HepG2 (cell line): Measurements from ENCODE around the gene TMPRSS15. TPM values are rescaled to one million over a fixed set of nuclear protein-coding genes. Genes with fewer than 3 reads are reported as not detected.

Source experiments
- ATAC-seq: fragments of 200-7000 bp; cut with Tn5 transposase; 3 replicates; pipeline ENCODE4 v1.9.1; 2020; ENCODE audit warnings: mild to moderate bottlenecking, moderate library complexity
- BruUV-seq: library from RNA; stranded (reverse); fragments of 400-500 nt; replicated peaks from 2 replicates; lab custom pipeline; 2021; lab: Mats Ljungman, UMichigan
- CTCF ChIA-PET: fragments of 300-600 bp; formaldehyde crosslinking; extraction: SDS; loops from one replicate; lab custom pipeline; 2021; ENCODE audit warnings: low total read pairs, inconsistent platforms, low intra/inter-chr PET ratio; lab: Yijun Ruan, JAX
- POLR2A ChIA-PET: fragments of 350-600 bp; sonication (Branson Sonifier 250); formaldehyde crosslinking; loops from one replicate; lab custom pipeline; 2020; ENCODE audit warnings: antibody characterized with exemption, inconsistent platforms; lab: Yijun Ruan, JAX
- DNase-seq: peaks from one replicate; pipeline ENCODE4 v3.0.0-alpha.2; 2015; ENCODE audit warnings: low spot score
- FAIRE-seq: peaks from 3 replicates; lab custom pipeline; 2011; peaks lifted over from hg19 to GRCh38; lab: Jason Lieb, UNC
- H2AFZ ChIP-seq: one replicate; pipeline ENCODE4 v1.6.1; 2011; ENCODE audit warnings: low read length, inconsistent platforms
- H3K27ac ChIP-seq: fragments of 300-600 bp; 3 replicates; pipeline ENCODE4 v1.8.0; 2011; ENCODE audit warnings: mixed run types, mild to moderate bottlenecking, mixed read lengths, low read length, inconsistent platforms; ENCODE audit not compliant: insufficient read depth; ENCODE audit errors: extremely low read length
- H3K27me3 ChIP-seq, 2 experiments: fragments of 200-600 bp in 1 of 2; 2 replicates in 1 of 2; 3 replicates in 1 of 2; pipeline versions ENCODE4 v1.6.0 to v1.8.0; 2011; ENCODE audit warnings: low read length in 2 of 2, mild to moderate bottlenecking in 2 of 2, moderate library complexity in 2 of 2, inconsistent platforms in 1 of 2; ENCODE audit not compliant: insufficient read depth in 2 of 2, control insufficient read depth in 1 of 2
- H3K36me3 ChIP-seq, 2 experiments: fragments of 200-600 bp in 1 of 2; replicated peaks in 1 of 2; 2 replicates in 1 of 2; 3 replicates in 1 of 2; pipeline versions ENCODE4 v1.5.1 to v1.8.0; 2011; ENCODE audit warnings: low read length in 2 of 2, inconsistent platforms in 1 of 2; ENCODE audit not compliant: insufficient read depth in 2 of 2, control insufficient read depth in 1 of 2
- H3K4me1 ChIP-seq: 2 replicates; pipeline ENCODE4 v1.5.1; 2012; ENCODE audit warnings: low read length, inconsistent platforms; ENCODE audit not compliant: insufficient read depth
- H3K4me2 ChIP-seq: 2 replicates; pipeline ENCODE4 v1.6.0; 2011; ENCODE audit warnings: low read depth, low read length, inconsistent platforms
- H3K4me3 ChIP-seq, 3 experiments: fragments of 200-600 bp in 1 of 3; sonication (generic), shearing (Covaris generic) in 1 of 3; replicated peaks in 1 of 3; 2 replicates each; pipeline ENCODE4 v1.5.1; 2011 to 2016; ENCODE audit warnings: low read length in 3 of 3, inconsistent platforms in 2 of 3, low read depth in 2 of 3, mild to moderate bottlenecking in 2 of 3, control low read depth in 1 of 3, mixed read lengths in 1 of 3; ENCODE audit not compliant: insufficient read depth in 1 of 3
- H3K79me2 ChIP-seq: one replicate; pipeline ENCODE4 v1.6.1; 2011; ENCODE audit warnings: low read length, inconsistent platforms; ENCODE audit not compliant: insufficient read depth
- H3K9ac ChIP-seq: 2 replicates; pipeline ENCODE4 v1.6.0; 2011; ENCODE audit warnings: mild to moderate bottlenecking, low read depth, low read length, inconsistent platforms; ENCODE audit not compliant: insufficient read depth
- H3K9me3 ChIP-seq: 2 replicates; pipeline ENCODE4 v1.5.1; 2012; ENCODE audit warnings: mild to moderate bottlenecking, low read length
- H4K20me1 ChIP-seq: 2 replicates; pipeline ENCODE4 v1.6.0; 2011; ENCODE audit warnings: inconsistent platforms, mild to moderate bottlenecking, low read length, moderate library complexity; ENCODE audit not compliant: insufficient read depth
- ELF3 ChIP-seq: IDR thresholded peaks from 2 replicates; pipeline ENCODE4 v1.6.1; 2016; ENCODE audit warnings: missing genetic modification reagents, missing compliant biosample characterization
- KMT2B ChIP-seq: IDR thresholded peaks from 2 replicates; pipeline ENCODE4 v1.6.1; 2016; ENCODE audit warnings: missing genetic modification reagents, missing compliant biosample characterization
- SIX1 ChIP-seq: sonication (generic); formaldehyde crosslinking; IDR thresholded peaks from 2 replicates; pipeline ENCODE4 v1.4.0; 2020; ENCODE audit warnings: missing genetic modification reagents, borderline replicate concordance
- SMC3 ChIP-seq: IDR thresholded peaks from 2 replicates; pipeline ENCODE4 v1.6.1; 2011; ENCODE audit warnings: low read length, improper control_type of control experiment
- THRA ChIP-seq: sonication (generic); formaldehyde crosslinking; IDR thresholded peaks from 2 replicates; pipeline ENCODE4 v1.4.0; 2020; ENCODE audit warnings: missing genetic modification reagents, borderline replicate concordance
- ZBTB25 ChIP-seq: IDR thresholded peaks from 2 replicates; pipeline ENCODE4 v1.6.1; 2018; ENCODE audit warnings: missing genetic modification reagents
- ZMYM4 ChIP-seq: sonication (generic); formaldehyde crosslinking; IDR thresholded peaks from 2 replicates; pipeline ENCODE4 v1.8.1; 2023; ENCODE audit warnings: mild to moderate bottlenecking, missing genetic modification reagents
- ZNF446 ChIP-seq: sonication (generic); formaldehyde crosslinking; IDR thresholded peaks from 2 replicates; pipeline ENCODE4 v1.5.0; 2020; ENCODE audit warnings: mild to moderate bottlenecking, missing genetic modification reagents
- ZNF597 ChIP-seq: sonication (generic); formaldehyde crosslinking; IDR thresholded peaks from 2 replicates; pipeline ENCODE4 v1.5.0; 2020; ENCODE audit warnings: missing genetic modification reagents
- WGBS: methylation state at CpG from one replicate; pipeline ENCODE4 v1.1.6; 2017; ENCODE audit warnings: low lambda C conversion rate; 5-methylcytosine and 5-hydroxymethylcytosine counted together
- in situ Hi-C: cut with HindIII; loops from 2 replicates; pipeline ENCODE4 v1.10.0; 2017; ENCODE audit warnings: low pct_unique_long_range_greater_than_20kb; ENCODE audit not compliant: extremely low pct_ligation_motif_present
- intact Hi-C: fragments of 100-400 bp; cut with micrococcal nuclease; formaldehyde crosslinking; loops from one replicate; pipeline ENCODE4 v1.10.0; 2022; ENCODE audit not compliant: unreplicated experiment
- polyA plus RNA-seq, 8 experiments: library from polyadenylated mRNA; depleted of rRNA in 3 of 8; stranded (reverse) in 7 of 8; unstranded in 1 of 8; fragments of >200 nt; fragmentation: Illumina TruSeq in 4 of 8; extraction: Trizol in 4 of 8; gene quantifications; 2 replicates each; pipeline versions ENCODE4 v1.2.1 to v1.2.3, GENCODE V29; 2011 to 2016; ENCODE audit warnings: low read depth in 4 of 8, missing spikeins in 1 of 8, mixed read lengths in 1 of 8; ENCODE audit not compliant: insufficient read depth in 1 of 8
- total RNA-seq, 5 experiments: library from RNA; depleted of rRNA; stranded (reverse); fragments of >200 nt; fragmentation: Illumina TruSeq; extraction: Trizol; gene quantifications; 2 replicates each; pipeline ENCODE4 v1.2.3, GENCODE V29; 2016; ENCODE audit warnings: low read depth in 1 of 5

Gene TMPRSS15
- total and polyA plus RNA-seq, 2 of the 13 experiments (the other 11 are each of a cell fraction or from before 2014, with no cell fraction given): not detected

- Histone ChIP-seq H2AFZ (no peak overlapping the region), H3K9me3 (no peaks in the 10 kb centered on the region), H3K27me3 (no peaks in the 10 kb centered on the region; a peak in 1 of 5 replicates), H3K4me3 (no peak overlapping the region), H3K9ac (no peak overlapping the region), H4K20me1 (no peaks in the 10 kb centered on the region), H3K27ac (no peak overlapping the region), H3K36me3 (no peaks in the 10 kb centered on the region), H3K4me1 (no peaks in the 10 kb centered on the region), H3K4me2 (no peak overlapping the region), H3K79me2 (no peaks in the 10 kb centered on the region)
- TF ChIP-seq ZMYM4: no peak
- TF ChIP-seq SMC3: no peak
- no peak for TF ChIP-seq ELF3 (CRISPR knock-in tag)
- no peak for ATAC-seq
- ChIA-PET CTCF (no interaction called here), POLR2A (no interaction called here)
- WGBS: 1% methylated on average over 4 of the region's 4 CpGs
- in situ Hi-C loops (no loop called here), intact Hi-C loops (no loop called here)
- no peak for DNase-seq
- BruUV-seq: no TSS peak
- no peak for FAIRE-seq
Observed at GRCh38 chr21:18285379-18285778, 118.2 kb downstream of the TMPRSS15 start.

- Histone ChIP-seq H3K9me3 (no peaks in the 10 kb centered on the region), H3K9ac (no peak overlapping the region), H4K20me1 (no peaks in the 10 kb centered on the region), H3K4me2 (no peak overlapping the region), H3K79me2 (no peaks in the 10 kb centered on the region), H3K36me3 (no peaks in the 10 kb centered on the region), H3K4me1 (no peaks in the 10 kb centered on the region), H2AFZ (no peak overlapping the region), H3K4me3 (no peak overlapping the region), H3K27me3 (no peaks in the 10 kb centered on the region; a peak in 1 of 5 replicates), H3K27ac (no peak overlapping the region)
- in situ Hi-C loops: no loop called here
- ChIA-PET POLR2A (no interaction called here), CTCF (no interaction called here)
- 0% methylated on average over 3 of the region's 3 CpGs for WGBS
- no TSS peak for BruUV-seq
- FAIRE-seq (no peak), ATAC-seq (no peak), DNase-seq (no peak)
- TF ChIP-seq THRA (no peak), ZNF597 (CRISPR knock-in tag) (no peak), ZNF446 (CRISPR knock-in tag) (no peak), KMT2B (CRISPR knock-in tag) (no peak), SIX1 (CRISPR knock-in tag) (no peak), ZBTB25 (CRISPR knock-in tag) (no peak)
- intact Hi-C loops: no loop called here
Observed at GRCh38 chr21:18275781-18276180, 127.8 kb downstream of the TMPRSS15 start.
